Subcutaneous adipose tissue (tissue), 4 donors: ENCODE data around the gene FGD2. TPM values are rescaled to one million over a fixed set of nuclear protein-coding genes. Genes with fewer than 3 reads are reported as not detected.

Experiments used
- total RNA-seq, 4 donors: library from RNA; depleted of rRNA; stranded (reverse); fragments of >200 nt; gene quantifications; one replicate each; pipeline ENCODE4 v1.1.0, GENCODE V29; 2016
- TF ChIP-seq, protein P1 (sequence below): fragments of 450-650 bp; IDR thresholded peaks from one replicate; pipeline ENCODE4 v1.5.1; 2016; ENCODE audit warnings: low read depth, mild to moderate bottlenecking, control low read depth, antibody characterized with exemption, moderate library complexity

The FGD2 gene
- total RNA-seq, 4 donors from 2014 or later = 37.3 to 102 (median 54.3) TPM

DNA sequence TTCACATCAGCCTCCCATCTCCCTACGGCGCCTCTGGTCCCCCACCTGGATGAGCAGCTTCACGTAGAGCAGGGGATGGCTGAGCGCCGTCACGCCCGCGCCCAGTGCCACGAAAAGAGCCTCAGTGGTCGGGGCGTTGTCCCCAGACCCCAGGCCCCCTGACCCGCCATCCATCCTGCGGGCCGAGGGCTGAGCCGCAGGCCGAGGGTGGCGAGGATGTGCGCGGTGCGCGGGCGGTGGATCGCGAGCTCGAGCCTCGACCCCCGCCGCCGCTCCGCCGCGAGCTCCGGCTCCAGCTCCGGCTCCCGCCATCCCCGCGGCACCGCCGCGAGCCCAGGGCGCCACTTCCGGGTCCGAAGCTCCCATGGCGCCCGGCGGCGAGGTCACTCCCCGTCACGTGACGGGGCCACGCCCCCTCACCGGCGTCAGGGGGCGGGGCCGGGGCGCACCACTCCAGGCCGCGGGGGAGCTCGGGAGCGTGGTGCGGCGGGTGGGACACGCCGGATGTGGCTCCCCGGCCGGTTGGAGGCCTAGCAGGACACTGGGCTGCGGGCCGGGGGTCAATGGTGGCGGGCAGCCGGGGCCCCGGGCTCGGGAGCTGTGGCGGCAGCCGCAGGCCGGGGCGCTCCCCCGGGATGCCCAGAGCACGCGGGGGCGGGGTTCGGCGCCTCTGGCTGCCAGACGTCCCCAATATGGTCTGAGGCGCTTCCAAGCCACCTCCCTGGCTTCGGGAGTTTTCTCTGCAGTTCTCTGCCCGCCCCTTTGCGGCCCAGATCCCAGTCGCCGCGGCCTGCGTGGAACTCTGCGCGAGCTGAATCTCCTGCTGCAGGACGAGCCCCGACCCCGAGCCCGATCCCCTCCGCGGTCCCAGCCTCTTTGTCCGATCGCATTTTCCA lies 19.4 kb upstream of the FGD2 start, which contains the start of gene MTCH1:
Gene MTCH1 (minus strand): TSS at position 389 of the 896 bp plus-strand sequence. CDS start 23 bp downstream, at position 366.
- TF ChIP-seq, protein P1, sequence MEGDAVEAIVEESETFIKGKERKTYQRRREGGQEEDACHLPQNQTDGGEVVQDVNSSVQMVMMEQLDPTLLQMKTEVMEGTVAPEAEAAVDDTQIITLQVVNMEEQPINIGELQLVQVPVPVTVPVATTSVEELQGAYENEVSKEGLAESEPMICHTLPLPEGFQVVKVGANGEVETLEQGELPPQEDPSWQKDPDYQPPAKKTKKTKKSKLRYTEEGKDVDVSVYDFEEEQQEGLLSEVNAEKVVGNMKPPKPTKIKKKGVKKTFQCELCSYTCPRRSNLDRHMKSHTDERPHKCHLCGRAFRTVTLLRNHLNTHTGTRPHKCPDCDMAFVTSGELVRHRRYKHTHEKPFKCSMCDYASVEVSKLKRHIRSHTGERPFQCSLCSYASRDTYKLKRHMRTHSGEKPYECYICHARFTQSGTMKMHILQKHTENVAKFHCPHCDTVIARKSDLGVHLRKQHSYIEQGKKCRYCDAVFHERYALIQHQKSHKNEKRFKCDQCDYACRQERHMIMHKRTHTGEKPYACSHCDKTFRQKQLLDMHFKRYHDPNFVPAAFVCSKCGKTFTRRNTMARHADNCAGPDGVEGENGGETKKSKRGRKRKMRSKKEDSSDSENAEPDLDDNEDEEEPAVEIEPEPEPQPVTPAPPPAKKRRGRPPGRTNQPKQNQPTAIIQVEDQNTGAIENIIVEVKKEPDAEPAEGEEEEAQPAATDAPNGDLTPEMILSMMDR = no peak

DNA sequence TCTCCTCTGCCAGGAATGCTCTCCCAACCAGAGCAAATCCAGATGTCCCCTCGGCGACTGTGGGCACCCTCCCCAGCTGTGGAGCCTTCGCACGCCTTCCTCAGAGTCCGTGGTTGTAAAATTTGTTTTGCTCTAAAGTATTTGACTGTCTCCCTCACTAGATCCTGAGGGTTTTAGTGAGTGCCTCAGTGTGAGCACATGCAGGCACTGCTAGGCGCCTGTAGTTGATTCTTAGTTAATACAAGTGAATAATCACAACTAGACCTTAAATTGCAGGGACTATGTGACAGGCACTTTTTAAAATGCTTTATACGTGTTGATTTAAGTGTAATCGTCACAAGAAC lies 18.8 kb upstream of the FGD2 start:
- TF ChIP-seq, protein P1 = no peak

DNA sequence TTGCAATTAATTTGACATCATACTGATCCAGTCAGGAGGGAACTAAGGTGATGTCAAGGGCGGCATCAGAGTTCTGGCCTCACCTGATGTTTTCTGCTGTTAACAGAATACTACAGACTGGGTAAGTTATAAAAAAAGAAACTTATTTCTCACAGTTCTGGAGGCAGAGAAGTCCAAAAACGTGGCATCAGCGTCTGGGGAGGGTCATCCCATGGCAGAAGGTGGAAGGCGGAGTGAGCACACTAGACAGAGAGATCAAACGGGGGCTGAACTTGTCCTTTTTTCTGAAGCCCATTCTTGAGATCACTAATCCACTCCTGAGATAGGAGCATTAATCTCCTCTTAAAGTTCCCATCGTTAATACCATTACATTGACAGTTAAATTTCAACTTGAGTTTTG lies 16.2 kb upstream of the FGD2 start:
- TF ChIP-seq, protein P1 = no peak

GRCh38 chr6:36997811-36998722 lies 7.4 kb upstream of the FGD2 start:
- TF ChIP-seq, protein P1 = no peak

- TF ChIP-seq, protein P1 = no peak
Observed at GRCh38 chr6:36998723-36999038, 6.8 kb upstream of the FGD2 start.

GRCh38 chr6:36999061-36999750 lies 6.2 kb upstream of the FGD2 start:
- TF ChIP-seq, protein P1 = no peak
